Peyer's patch (tissue), 4 donors: ENCODE results near the gene ZNF443. TPM values are rescaled to one million over a fixed set of nuclear protein-coding genes. Genes with fewer than 3 reads are reported as not detected.
"Not testable (repeated sequence)": the region's sequence is repeated elsewhere in the genome, so short reads cannot be mapped to it uniquely, and the experiment has no call there.

Experiments
- DNase-seq, 3 donors: peaks; one replicate each; pipeline ENCODE4 v3.0.0-alpha.2; 2017 to 2019
- H3K27ac ChIP-seq, 4 donors: fragments of 200-600 bp; sonication (generic); one replicate each; pipeline ENCODE4 v1.5.1; 2016 to 2019
- H3K27me3 ChIP-seq, 2 donors: fragments of 200-600 bp; sonication (generic); one replicate each; pipeline ENCODE4 v1.5.1; 2019
- H3K36me3 ChIP-seq, 3 donors: fragments of 200-600 bp; sonication (generic); one replicate each; pipeline ENCODE4 v1.5.1; 2016 to 2019
- H3K4me1 ChIP-seq, 4 donors: fragments of 200-600 bp; sonication (generic); one replicate each; pipeline ENCODE4 v1.5.1; 2016 to 2019
- H3K4me3 ChIP-seq, 4 donors: fragments of 200-600 bp; sonication (generic); 1 replicate in 3 of 4; 2 replicates in 1 of 4; pipeline ENCODE4 v1.5.1; 2016 to 2019; ENCODE audit warnings: mild to moderate bottlenecking in 1 of 4
- H3K9me3 ChIP-seq, 4 donors: fragments of 200-600 bp; sonication (generic); one replicate each; pipeline ENCODE4 v1.5.1; 2016 to 2019; ENCODE audit warnings: mild to moderate bottlenecking in 1 of 4
- POLR2A ChIP-seq, 2 donors: fragments of 450-650 bp; IDR thresholded peaks; one replicate each; pipeline ENCODE4 v1.5.1; 2017; ENCODE audit warnings: antibody characterized with exemption in 2 of 2, mild to moderate bottlenecking in 2 of 2, moderate library complexity in 2 of 2
- total RNA-seq, 4 donors: library from RNA; depleted of rRNA; stranded (reverse); fragments of >200 nt; gene quantifications; one replicate each; pipeline ENCODE4 v1.1.0, GENCODE V29; 2016
- TF ChIP-seq, protein P1 (sequence below), 6 experiments: fragments of 450-650 bp in 4 of 6; fragments of 200-600 bp in 2 of 6; sonication (generic) in 1 of 6; IDR thresholded peaks; one replicate each; pipeline ENCODE4 v1.5.1; 2017 to 2019; ENCODE audit warnings: antibody characterized with exemption in 6 of 6, mild to moderate bottlenecking in 3 of 6, moderate library complexity in 1 of 6

The ZNF443 gene
- total RNA-seq, 4 donors from 2014 or later, result 6.3 to 10.7 (median 7.5) TPM

DNA sequence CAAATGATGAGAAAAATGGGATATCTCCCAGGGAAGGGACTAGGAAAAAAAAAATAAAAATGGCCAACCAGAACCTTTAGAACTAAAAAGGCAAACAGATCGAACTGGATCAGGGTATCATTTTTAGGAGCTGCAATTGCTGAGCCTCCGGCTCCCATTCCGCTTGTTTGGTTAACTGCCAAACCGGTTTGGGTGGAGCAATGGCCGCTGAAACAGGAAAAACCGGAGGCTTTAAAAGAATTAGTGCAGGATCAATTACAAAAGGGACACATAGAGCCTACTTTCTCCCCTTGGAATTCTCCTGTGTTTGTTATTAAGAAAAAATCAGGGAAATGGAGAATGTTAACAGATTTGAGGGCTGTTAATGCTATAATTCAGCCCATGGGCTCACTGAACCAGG lies 12.7 kb upstream of the ZNF443 start:
- Histone ChIP-seq H3K9me3 (peaks cover 0 to 16% (median 5%) of the 10 kb centered on the region in 4 donors), H3K4me1 (no peaks in the 10 kb centered on the region), H3K4me3 (no peak overlapping the region), H3K36me3 (no peaks in the 10 kb centered on the region), H3K27ac (no peak overlapping the region), H3K27me3 (no peaks in the 10 kb centered on the region)
- DNase-seq, result no peak
- TF ChIP-seq, protein P1, sequence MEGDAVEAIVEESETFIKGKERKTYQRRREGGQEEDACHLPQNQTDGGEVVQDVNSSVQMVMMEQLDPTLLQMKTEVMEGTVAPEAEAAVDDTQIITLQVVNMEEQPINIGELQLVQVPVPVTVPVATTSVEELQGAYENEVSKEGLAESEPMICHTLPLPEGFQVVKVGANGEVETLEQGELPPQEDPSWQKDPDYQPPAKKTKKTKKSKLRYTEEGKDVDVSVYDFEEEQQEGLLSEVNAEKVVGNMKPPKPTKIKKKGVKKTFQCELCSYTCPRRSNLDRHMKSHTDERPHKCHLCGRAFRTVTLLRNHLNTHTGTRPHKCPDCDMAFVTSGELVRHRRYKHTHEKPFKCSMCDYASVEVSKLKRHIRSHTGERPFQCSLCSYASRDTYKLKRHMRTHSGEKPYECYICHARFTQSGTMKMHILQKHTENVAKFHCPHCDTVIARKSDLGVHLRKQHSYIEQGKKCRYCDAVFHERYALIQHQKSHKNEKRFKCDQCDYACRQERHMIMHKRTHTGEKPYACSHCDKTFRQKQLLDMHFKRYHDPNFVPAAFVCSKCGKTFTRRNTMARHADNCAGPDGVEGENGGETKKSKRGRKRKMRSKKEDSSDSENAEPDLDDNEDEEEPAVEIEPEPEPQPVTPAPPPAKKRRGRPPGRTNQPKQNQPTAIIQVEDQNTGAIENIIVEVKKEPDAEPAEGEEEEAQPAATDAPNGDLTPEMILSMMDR (IDR thresholded peaks at IDR 0.05), result no peak
- TF ChIP-seq POLR2A (IDR thresholded peaks at IDR 0.05), result no peak

DNA sequence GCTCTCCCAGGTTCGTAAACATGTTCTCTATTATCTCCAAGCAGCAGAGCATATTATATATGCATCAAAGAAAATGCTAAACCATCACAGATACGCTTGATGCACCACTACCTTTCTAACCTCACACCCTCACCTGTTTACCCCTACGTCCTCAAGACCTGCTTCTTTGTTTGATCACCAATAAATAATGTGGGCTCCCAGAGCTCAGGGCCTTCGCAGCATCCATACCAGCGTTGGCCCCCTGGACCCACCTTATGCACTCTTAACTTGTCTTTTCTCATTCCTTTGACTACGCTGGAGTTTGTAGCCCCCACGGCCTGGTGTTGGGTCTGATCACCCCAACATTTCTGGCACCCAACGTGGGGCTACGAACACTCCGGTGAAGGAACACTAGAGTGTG lies 10.0 kb upstream of the ZNF443 start:
- DNase-seq, result no peak
- no peak overlapping the region for H3K4me3 ChIP-seq
- H3K4me1 ChIP-seq, result no peaks in the 10 kb centered on the region
- H3K36me3 ChIP-seq, result no peaks in the 10 kb centered on the region
- peaks cover 0 to 13% (median 5%) of the 10 kb centered on the region in 4 donors for H3K9me3 ChIP-seq
- H3K27ac ChIP-seq, result no peak overlapping the region
- H3K27me3 ChIP-seq, result no peaks in the 10 kb centered on the region
- TF ChIP-seq POLR2A (IDR thresholded peaks at IDR 0.05), result no peak
- TF ChIP-seq, protein P1 (IDR thresholded peaks at IDR 0.05), result no peak

DNA sequence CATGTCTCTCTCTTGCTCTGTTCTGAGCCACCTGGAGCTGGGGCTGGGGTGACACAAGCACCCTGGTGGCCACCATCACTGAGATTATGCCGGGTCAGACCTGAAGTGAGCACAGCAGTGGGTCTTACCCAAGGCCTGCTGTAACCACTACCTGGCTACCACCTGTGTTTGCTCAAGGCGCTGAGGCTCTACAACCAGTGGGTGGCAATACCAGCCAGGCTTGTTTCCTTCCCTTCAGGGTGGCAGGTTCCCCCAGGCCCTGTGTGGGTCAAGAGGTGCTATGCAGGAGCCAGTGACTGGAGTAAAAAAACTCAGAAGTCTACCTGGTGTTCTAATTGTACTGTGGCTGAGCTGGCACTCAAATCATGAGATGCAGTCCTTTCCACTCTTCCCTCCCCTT lies 8.0 kb upstream of the ZNF443 start:
- no peaks in the 10 kb centered on the region for H3K27me3 ChIP-seq
- H3K9me3 ChIP-seq, result peaks cover 0 to 13% (median 5%) of the 10 kb centered on the region in 4 donors
- H3K4me1 ChIP-seq, result no peaks in the 10 kb centered on the region
- DNase-seq, result no peak
- TF ChIP-seq, protein P1 (IDR thresholded peaks at IDR 0.05), result no peak
- no peak for TF ChIP-seq POLR2A (IDR thresholded peaks at IDR 0.05)
- no peaks in the 10 kb centered on the region for H3K36me3 ChIP-seq
- no peak overlapping the region for H3K27ac ChIP-seq
- H3K4me3 ChIP-seq, result no peak overlapping the region

DNA sequence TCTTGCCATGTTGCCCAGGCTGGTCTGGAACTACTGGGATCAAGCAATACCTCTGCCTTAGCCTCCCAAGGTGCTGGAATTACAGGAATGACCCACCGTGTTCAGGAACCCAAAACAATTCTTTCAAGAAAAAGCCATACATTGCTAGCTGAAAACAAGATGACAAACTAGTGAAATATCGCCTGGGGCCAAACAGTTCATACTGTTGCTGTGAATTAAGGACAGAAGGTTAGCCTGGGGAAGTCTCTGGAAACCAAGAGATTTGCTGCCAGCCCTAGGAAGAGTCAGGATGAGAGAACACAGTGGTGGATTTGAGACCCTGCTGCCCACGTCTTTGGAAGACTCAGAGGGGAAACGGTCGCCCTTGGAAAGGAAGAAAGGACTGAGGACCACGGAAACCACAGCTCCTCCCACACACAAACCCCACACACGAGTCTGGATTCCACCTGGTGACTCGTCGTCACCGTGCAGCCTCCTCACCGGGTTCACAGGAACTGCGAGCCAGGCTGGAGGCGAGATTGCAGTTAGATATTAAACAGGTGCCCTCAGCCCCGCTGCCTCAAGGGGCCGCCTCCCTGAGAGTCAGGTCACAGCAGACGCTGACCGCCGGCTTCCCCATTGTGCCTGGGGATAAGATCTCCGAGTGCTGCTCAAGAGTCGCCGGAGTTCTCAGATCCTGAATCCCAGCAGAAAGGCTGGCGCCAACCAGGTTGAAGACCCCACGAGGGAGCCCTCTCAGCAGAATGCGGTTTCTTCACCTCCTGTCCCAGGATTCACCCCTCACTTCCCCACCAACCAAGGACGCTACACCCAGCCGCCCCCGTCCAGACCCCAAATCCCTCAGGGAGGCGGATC lies 908 bp downstream of the ZNF443 start:
- peak; percentile 31 to 66 (median 48) for DNase-seq
- H3K4me1 ChIP-seq, H3K9me3 ChIP-seq, H3K27me3 ChIP-seq, H3K36me3 ChIP-seq: not testable (repeated sequence)
- H3K4me3 ChIP-seq, result peak overlapping the region; percentile 67 to 93 (median 80)
- TF ChIP-seq POLR2A (IDR thresholded peaks at IDR 0.05), result peak in 1 of 2 donors; percentile 29
- H3K27ac ChIP-seq, result peak overlapping the region; percentile 64 to 94 (median 88)

DNA sequence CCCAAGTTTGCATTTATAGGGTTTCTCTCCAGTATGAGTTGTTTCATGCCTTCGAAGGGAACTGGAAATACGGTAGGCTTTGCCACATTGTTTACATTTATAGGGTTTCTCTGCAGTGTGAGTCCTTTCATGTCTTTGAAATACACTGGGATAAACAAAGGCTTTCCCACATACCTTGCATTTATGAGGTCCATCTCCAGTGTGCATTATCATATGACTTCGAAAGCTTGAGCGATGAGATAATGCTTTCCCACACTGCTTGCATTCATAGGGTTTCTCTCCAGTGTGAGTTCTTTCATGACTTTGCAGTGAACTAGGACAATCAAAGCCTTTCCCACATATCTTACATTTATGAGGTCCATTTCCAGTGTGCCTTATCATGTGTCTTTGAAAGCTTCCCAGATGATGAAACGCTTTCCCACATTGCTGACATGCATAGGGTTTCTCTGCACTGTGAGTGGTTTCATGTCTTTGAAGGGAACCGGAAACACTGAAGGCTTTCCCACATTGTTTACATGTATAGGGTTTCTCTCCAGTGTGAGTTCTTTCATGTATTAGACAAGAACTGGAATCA lies 10.0 kb downstream of the ZNF443 start:
- not testable (repeated sequence) for H3K27ac ChIP-seq, DNase-seq, H3K4me1 ChIP-seq, H3K4me3 ChIP-seq, H3K27me3 ChIP-seq
- Histone ChIP-seq H3K36me3 (peaks cover 0 to 31% (median 0%) of the 10 kb centered on the region in 3 donors), H3K9me3 (peaks cover 0 to 32% (median 0%) of the 10 kb centered on the region in 4 donors)

DNA sequence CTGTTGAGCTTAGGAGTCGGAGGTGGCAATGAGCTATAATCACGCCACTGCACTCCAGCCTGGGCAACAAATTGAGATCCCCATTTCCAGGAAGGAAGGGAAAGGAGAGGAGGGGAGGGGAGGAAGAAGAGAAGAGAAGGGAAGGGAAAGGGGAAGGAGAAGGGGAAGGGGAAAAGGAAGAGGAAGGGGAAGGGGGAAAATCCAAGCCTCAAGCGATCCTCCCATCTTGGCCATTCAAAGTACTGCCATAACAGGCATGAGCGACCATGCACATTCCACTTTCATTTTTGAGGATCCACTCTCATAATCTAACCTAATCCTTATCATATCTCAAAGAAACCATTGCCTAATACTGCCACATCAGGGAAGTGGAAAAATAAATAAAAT lies 14.9 kb downstream of the ZNF443 start:
- no peaks in the 10 kb centered on the region for H3K4me1 ChIP-seq
- H3K4me3 ChIP-seq, result no peak overlapping the region
- H3K9me3 ChIP-seq, result peaks cover 0 to 14% (median 0%) of the 10 kb centered on the region in 4 donors
- no peak overlapping the region for H3K27ac ChIP-seq
- TF ChIP-seq, protein P1 (IDR thresholded peaks at IDR 0.05), result no peak
- TF ChIP-seq POLR2A (IDR thresholded peaks at IDR 0.05), result no peak
- no peaks in the 10 kb centered on the region for H3K27me3 ChIP-seq
- H3K36me3 ChIP-seq, result peaks cover 0 to 18% (median 0%) of the 10 kb centered on the region in 3 donors
- no peak for DNase-seq
